Thoracic aorta (tissue), 2 donors: ENCODE results near the gene LRCH3. TPM values are rescaled to one million over a fixed set of nuclear protein-coding genes. Genes with fewer than 3 reads are reported as not detected.

Experiments used
- ATAC-seq: fragments of 150-250 bp; one replicate; pipeline ENCODE4 v1.8.0; 2017; ENCODE audit warnings: low read depth; ENCODE audit not compliant: insufficient number of reproducible peaks, low FRiP score
- DNase-seq: peaks from one replicate; pipeline ENCODE4 v3.0.0-alpha.2; 2020; ENCODE audit warnings: low spot score
- H3K27ac ChIP-seq, 2 donors: fragments of 200-600 bp; sonication (generic); 1 replicate in 1 of 2; 2 replicates in 1 of 2; pipeline ENCODE4 v1.5.1; 2016; ENCODE audit warnings: mild to moderate bottlenecking in 2 of 2, moderate library complexity in 2 of 2
- H3K27me3 ChIP-seq: fragments of 200-600 bp; sonication (generic); replicated peaks from 2 replicates; pipeline ENCODE4 v1.6.0; 2016; ENCODE audit warnings: mild to moderate bottlenecking; ENCODE audit not compliant: insufficient read depth
- H3K36me3 ChIP-seq: fragments of 200-600 bp; sonication (generic); one replicate; pipeline ENCODE4 v1.5.1; 2016
- H3K4me1 ChIP-seq, 2 donors: fragments of 200-600 bp; sonication (generic); 1 replicate in 1 of 2; 2 replicates in 1 of 2; pipeline versions ENCODE4 v1.5.1 to v1.6.0; 2016; ENCODE audit warnings: low read depth in 2 of 2, mild to moderate bottlenecking in 1 of 2; ENCODE audit not compliant: control insufficient read depth in 1 of 2
- H3K4me3 ChIP-seq: fragments of 200-600 bp; sonication (generic); 2 replicates; pipeline ENCODE4 v1.5.1; 2016; ENCODE audit warnings: mild to moderate bottlenecking
- H3K9me3 ChIP-seq: fragments of 200-600 bp; sonication (generic); 2 replicates; pipeline ENCODE4 v1.5.1; 2016
- CTCF ChIP-seq: fragments of 200-600 bp; sonication (generic); IDR thresholded peaks from one replicate; pipeline ENCODE4 v1.5.1; 2019; ENCODE audit warnings: antibody characterized with exemption
- total RNA-seq, 2 donors: library from RNA; depleted of rRNA; stranded (reverse); fragments of >200 nt; gene quantifications; one replicate each; pipeline versions ENCODE4 v1.1.0 to v1.2.3, GENCODE V29; 2016

Gene LRCH3
- total RNA-seq, 2 donors from 2014 or later: 66.7 to 87.6 TPM

- H3K27me3 ChIP-seq: no peaks in the 10 kb centered on the region
- peaks cover 0 to 25% of the 10 kb centered on the region in 2 donors for H3K4me1 ChIP-seq
- H3K36me3 ChIP-seq: peaks cover 3% of the 10 kb centered on the region
- DNase-seq (no peak), ATAC-seq (no peak)
- H3K4me3 ChIP-seq: no peak overlapping the region
- no peaks in the 10 kb centered on the region for H3K9me3 ChIP-seq
- no peak for TF ChIP-seq CTCF
- no peak overlapping the region for H3K27ac ChIP-seq
These were observed 29.7 kb downstream of the LRCH3 start for GRCh38 chr3:197820550-197821335.

- Histone ChIP-seq H3K27ac (no peak overlapping the region), H3K36me3 (peaks cover 31% of the 10 kb centered on the region), H3K4me1 (peaks cover 0 to 4% of the 10 kb centered on the region in 2 donors), H3K27me3 (no peaks in the 10 kb centered on the region), H3K4me3 (no peak overlapping the region), H3K9me3 (no peaks in the 10 kb centered on the region)
- DNase-seq (no peak), ATAC-seq (no peak)
- no peak for TF ChIP-seq CTCF
These were observed 38.5 kb downstream of the LRCH3 start for GRCh38 chr3:197829397-197830045.

GRCh38 chr3:197830308-197830966 is 39.4 kb downstream of the LRCH3 start:
- DNase-seq (no peak), ATAC-seq (no peak)
- no peak overlapping the region for H3K4me3 ChIP-seq
- no peaks in the 10 kb centered on the region for H3K9me3 ChIP-seq
- no peak overlapping the region for H3K27ac ChIP-seq
- no peaks in the 10 kb centered on the region for H3K27me3 ChIP-seq
- TF ChIP-seq CTCF: no peak
- peaks cover 38% of the 10 kb centered on the region for H3K36me3 ChIP-seq
- H3K4me1 ChIP-seq: no peaks in the 10 kb centered on the region

- Histone ChIP-seq H3K4me1 (no peaks in the 10 kb centered on the region), H3K27me3 (no peaks in the 10 kb centered on the region), H3K36me3 (peaks cover 41% of the 10 kb centered on the region), H3K27ac (no peak overlapping the region), H3K4me3 (no peak overlapping the region), H3K9me3 (no peaks in the 10 kb centered on the region)
- no peak for TF ChIP-seq CTCF
- no peak for DNase-seq
- no peak for ATAC-seq
These were observed 39.9 kb downstream of the LRCH3 start for GRCh38 chr3:197830967-197831313.

- ATAC-seq (no peak), DNase-seq (no peak)
- H3K4me1 ChIP-seq: no peaks in the 10 kb centered on the region
- H3K9me3 ChIP-seq: no peaks in the 10 kb centered on the region
- no peaks in the 10 kb centered on the region for H3K27me3 ChIP-seq
- H3K27ac ChIP-seq: no peak overlapping the region
- no peak for TF ChIP-seq CTCF
- no peak overlapping the region for H3K4me3 ChIP-seq
- H3K36me3 ChIP-seq: peaks cover 41% of the 10 kb centered on the region
These were observed 43.1 kb downstream of the LRCH3 start for GRCh38 chr3:197833930-197834715.
